ENCODE results near the gene KCTD7. TPM values are rescaled to one million over a fixed set of nuclear protein-coding genes. Genes with fewer than 3 reads are reported as not detected.

Gene KCTD7
- total and polyA plus RNA-seq, 4 donors: 1.4 to 5.1 (median 2.9) TPM

DNA sequence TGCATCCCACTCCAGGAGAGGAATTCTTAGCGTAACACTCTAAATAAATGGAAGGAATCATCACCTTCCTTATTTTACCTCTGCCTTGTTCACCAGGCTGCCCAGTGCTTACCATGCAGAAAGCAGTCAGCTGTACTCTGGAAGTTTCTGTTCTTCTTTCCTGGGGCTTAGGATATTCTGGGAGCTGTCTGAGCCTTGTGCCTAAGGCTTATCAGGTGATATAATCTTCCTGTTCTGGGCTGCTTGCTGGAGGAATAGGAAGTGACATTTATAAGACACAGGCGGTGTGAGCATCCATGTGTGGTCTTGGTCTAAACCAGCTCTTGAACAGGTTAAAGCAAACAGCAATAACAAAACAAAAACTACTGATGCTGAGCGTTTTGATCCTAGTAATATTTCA, 13.5 kb downstream of the KCTD7 start:
- Histone ChIP-seq H3K4me1 (ENCODE audit: control insufficient read depth in 4 of 4, insufficient read depth in 4 of 4, low read length in 3 of 4) (peaks cover 0 to 2% (median 0%) of the 10 kb centered on the region in 4 donors), H3K4me3 (ENCODE audit: low read depth in 1 of 3, low read length in 3 of 3) (no peak overlapping the region), H3K9ac (ENCODE audit: low read depth in 1 of 2, low read length in 2 of 2) (no peak overlapping the region), H3K27me3 (ENCODE audit: control insufficient read depth in 4 of 4, insufficient read depth in 4 of 4, low read length in 3 of 4) (no peaks in the 10 kb centered on the region), H3K27ac (ENCODE audit: low read depth in 1 of 2, low read length in 2 of 2) (no peak overlapping the region), H3K36me3 (ENCODE audit: control insufficient read depth in 4 of 4, insufficient read depth in 3 of 4, low read depth in 1 of 4, low read length in 3 of 4) (peaks cover 9 to 42% (median 22%) of the 10 kb centered on the region in 4 donors), H3K9me3 (ENCODE audit: control insufficient read depth in 4 of 4, low read length in 3 of 4) (no peaks in the 10 kb centered on the region)
- DNase-seq (ENCODE audit: low spot score): no peak
- WGBS: 92% methylated on average over 3 of the region's 3 CpGs
- no peak for TF ChIP-seq SP1 (IDR thresholded peaks at IDR 0.05)
- no peak for TF ChIP-seq RAD21 (IDR thresholded peaks at IDR 0.05)
- no peak for TF ChIP-seq TAF1 (conservative IDR thresholded peaks at IDR 0.05)
- no peak for TF ChIP-seq ATF3 (IDR thresholded peaks at IDR 0.05)
- no peak for TF ChIP-seq YY1 (IDR thresholded peaks at IDR 0.05)
- no peak for TF ChIP-seq GABPA (IDR thresholded peaks at IDR 0.05 in 1 of 2, conservative IDR thresholded peaks at IDR 0.05 in 1 of 2)
- TF ChIP-seq, protein P1, sequence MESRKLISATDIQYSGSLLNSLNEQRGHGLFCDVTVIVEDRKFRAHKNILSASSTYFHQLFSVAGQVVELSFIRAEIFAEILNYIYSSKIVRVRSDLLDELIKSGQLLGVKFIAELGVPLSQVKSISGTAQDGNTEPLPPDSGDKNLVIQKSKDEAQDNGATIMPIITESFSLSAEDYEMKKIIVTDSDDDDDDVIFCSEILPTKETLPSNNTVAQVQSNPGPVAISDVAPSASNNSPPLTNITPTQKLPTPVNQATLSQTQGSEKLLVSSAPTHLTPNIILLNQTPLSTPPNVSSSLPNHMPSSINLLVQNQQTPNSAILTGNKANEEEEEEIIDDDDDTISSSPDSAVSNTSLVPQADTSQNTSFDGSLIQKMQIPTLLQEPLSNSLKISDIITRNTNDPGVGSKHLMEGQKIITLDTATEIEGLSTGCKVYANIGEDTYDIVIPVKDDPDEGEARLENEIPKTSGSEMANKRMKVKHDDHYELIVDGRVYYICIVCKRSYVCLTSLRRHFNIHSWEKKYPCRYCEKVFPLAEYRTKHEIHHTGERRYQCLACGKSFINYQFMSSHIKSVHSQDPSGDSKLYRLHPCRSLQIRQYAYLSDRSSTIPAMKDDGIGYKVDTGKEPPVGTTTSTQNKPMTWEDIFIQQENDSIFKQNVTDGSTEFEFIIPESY (IDR thresholded peaks at IDR 0.05): no peak
- TF ChIP-seq FOXA2 (IDR thresholded peaks at IDR 0.05): no peak
- TF ChIP-seq NR2F2 (IDR thresholded peaks at IDR 0.05): no peak
- TF ChIP-seq, protein P2, sequence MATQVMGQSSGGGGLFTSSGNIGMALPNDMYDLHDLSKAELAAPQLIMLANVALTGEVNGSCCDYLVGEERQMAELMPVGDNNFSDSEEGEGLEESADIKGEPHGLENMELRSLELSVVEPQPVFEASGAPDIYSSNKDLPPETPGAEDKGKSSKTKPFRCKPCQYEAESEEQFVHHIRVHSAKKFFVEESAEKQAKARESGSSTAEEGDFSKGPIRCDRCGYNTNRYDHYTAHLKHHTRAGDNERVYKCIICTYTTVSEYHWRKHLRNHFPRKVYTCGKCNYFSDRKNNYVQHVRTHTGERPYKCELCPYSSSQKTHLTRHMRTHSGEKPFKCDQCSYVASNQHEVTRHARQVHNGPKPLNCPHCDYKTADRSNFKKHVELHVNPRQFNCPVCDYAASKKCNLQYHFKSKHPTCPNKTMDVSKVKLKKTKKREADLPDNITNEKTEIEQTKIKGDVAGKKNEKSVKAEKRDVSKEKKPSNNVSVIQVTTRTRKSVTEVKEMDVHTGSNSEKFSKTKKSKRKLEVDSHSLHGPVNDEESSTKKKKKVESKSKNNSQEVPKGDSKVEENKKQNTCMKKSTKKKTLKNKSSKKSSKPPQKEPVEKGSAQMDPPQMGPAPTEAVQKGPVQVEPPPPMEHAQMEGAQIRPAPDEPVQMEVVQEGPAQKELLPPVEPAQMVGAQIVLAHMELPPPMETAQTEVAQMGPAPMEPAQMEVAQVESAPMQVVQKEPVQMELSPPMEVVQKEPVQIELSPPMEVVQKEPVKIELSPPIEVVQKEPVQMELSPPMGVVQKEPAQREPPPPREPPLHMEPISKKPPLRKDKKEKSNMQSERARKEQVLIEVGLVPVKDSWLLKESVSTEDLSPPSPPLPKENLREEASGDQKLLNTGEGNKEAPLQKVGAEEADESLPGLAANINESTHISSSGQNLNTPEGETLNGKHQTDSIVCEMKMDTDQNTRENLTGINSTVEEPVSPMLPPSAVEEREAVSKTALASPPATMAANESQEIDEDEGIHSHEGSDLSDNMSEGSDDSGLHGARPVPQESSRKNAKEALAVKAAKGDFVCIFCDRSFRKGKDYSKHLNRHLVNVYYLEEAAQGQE (IDR thresholded peaks at IDR 0.05): no peak
- TF ChIP-seq RXRA (IDR thresholded peaks at IDR 0.05): no peak
- TF ChIP-seq JUND (IDR thresholded peaks at IDR 0.05): no peak

GRCh38 chr7:66642932-66643331, 14.3 kb downstream of the KCTD7 start:
- Histone ChIP-seq H3K36me3 (ENCODE audit: control insufficient read depth in 4 of 4, insufficient read depth in 3 of 4, low read depth in 1 of 4, low read length in 3 of 4) (peaks cover 9 to 41% (median 22%) of the 10 kb centered on the region in 4 donors), H3K9me3 (ENCODE audit: control insufficient read depth in 4 of 4, low read length in 3 of 4) (no peaks in the 10 kb centered on the region), H3K4me1 (ENCODE audit: control insufficient read depth in 4 of 4, insufficient read depth in 4 of 4, low read length in 3 of 4) (peaks cover 0 to 2% (median 0%) of the 10 kb centered on the region in 4 donors), H3K27me3 (ENCODE audit: control insufficient read depth in 4 of 4, insufficient read depth in 4 of 4, low read length in 3 of 4) (no peaks in the 10 kb centered on the region), H3K9ac (ENCODE audit: low read depth in 1 of 2, low read length in 2 of 2) (no peak overlapping the region), H3K4me3 (ENCODE audit: low read depth in 1 of 3, low read length in 3 of 3) (no peak overlapping the region), H3K27ac (ENCODE audit: low read depth in 1 of 2, low read length in 2 of 2) (no peak overlapping the region)
- no peak for TF ChIP-seq RAD21 (IDR thresholded peaks at IDR 0.05)
- no peak for TF ChIP-seq HNF4G (IDR thresholded peaks at IDR 0.05)
- no peak for TF ChIP-seq MAX (IDR thresholded peaks at IDR 0.05)
- no peak for TF ChIP-seq FOXA1 (IDR thresholded peaks at IDR 0.05)
- DNase-seq (ENCODE audit: low spot score): no peak
